ENCODE data around the gene USP16. TPM values are rescaled to one million over a fixed set of nuclear protein-coding genes. Genes with fewer than 3 reads are reported as not detected.
A peak's percentile ranks its signal among the peaks of the same experiment; 100 is the strongest.

USP16 gene
- total RNA-seq, 1 donor from 2014 or later, result 33.4 TPM

DNA sequence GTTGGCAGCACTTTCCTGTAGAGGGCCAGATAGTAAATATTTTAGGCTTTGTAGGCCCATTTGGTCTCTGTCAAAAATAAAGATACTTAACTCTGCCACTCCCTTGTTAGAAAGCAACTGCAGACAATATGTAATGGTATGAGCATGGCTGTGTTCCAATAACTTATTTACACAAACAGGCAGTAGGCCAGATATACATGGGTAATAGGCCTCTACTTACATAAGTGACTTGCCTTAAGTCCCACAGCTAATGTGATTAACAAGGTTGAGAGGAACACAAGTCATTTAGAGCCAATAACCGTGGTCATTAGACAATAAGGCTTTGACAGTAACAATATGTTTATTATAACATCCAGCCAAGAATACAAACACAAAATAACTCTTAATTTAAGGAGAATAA lies 31.5 kb downstream of the USP16 start:
- peak in 1 of 2 donors; percentile 40 for ATAC-seq
- no peak for DNase-seq
- H3K27ac ChIP-seq, result no peak overlapping the region

GRCh38 chr21:29056538-29057050 lies 32.1 kb downstream of the USP16 start:
- H3K4me1 ChIP-seq, result no peaks in the 10 kb centered on the region
- H3K4me3 ChIP-seq, result no peak overlapping the region
- ATAC-seq, result no peak
- peaks cover 100% of the 10 kb centered on the region for H3K36me3 ChIP-seq
- TF ChIP-seq CTCF (IDR thresholded peaks at IDR 0.05), result no peak
- H3K27me3 ChIP-seq (ENCODE audit: low read depth), result no peaks in the 10 kb centered on the region
- intact Hi-C loops (cut with DNase I), result no loop called here
- no peak for DNase-seq
- no peaks in the 10 kb centered on the region for H3K9me3 ChIP-seq
- H3K27ac ChIP-seq, result no peak overlapping the region

More for the DNA sequence above, 31.5 kb downstream of the USP16 start:
- no peak overlapping the region for H3K4me3 ChIP-seq
- no peak for TF ChIP-seq CTCF (IDR thresholded peaks at IDR 0.05)
- H3K9me3 ChIP-seq, result no peaks in the 10 kb centered on the region
- intact Hi-C loops (cut with DNase I), result no loop called here
- H3K36me3 ChIP-seq, result peaks cover 100% of the 10 kb centered on the region
- H3K4me1 ChIP-seq, result no peaks in the 10 kb centered on the region
- no peaks in the 10 kb centered on the region for H3K27me3 ChIP-seq (ENCODE audit: low read depth)

GRCh38 chr21:29064850-29065481 lies 40.5 kb downstream of the USP16 start:
- intact Hi-C loops (cut with DNase I), result no loop called here
- no peak for TF ChIP-seq CTCF (IDR thresholded peaks at IDR 0.05)
- Histone ChIP-seq H3K4me3 (no peak overlapping the region), H3K27ac (no peak overlapping the region), H3K36me3 (peaks cover 100% of the 10 kb centered on the region), H3K4me1 (no peaks in the 10 kb centered on the region), H3K9me3 (no peaks in the 10 kb centered on the region), H3K27me3 (ENCODE audit: low read depth) (no peaks in the 10 kb centered on the region)
- ATAC-seq, result peak; percentile 32 to 39
- no peak for DNase-seq

- ATAC-seq, result no peak
Observed at GRCh38 chr21:29072873-29073221, 48.4 kb downstream of the USP16 start.

DNA sequence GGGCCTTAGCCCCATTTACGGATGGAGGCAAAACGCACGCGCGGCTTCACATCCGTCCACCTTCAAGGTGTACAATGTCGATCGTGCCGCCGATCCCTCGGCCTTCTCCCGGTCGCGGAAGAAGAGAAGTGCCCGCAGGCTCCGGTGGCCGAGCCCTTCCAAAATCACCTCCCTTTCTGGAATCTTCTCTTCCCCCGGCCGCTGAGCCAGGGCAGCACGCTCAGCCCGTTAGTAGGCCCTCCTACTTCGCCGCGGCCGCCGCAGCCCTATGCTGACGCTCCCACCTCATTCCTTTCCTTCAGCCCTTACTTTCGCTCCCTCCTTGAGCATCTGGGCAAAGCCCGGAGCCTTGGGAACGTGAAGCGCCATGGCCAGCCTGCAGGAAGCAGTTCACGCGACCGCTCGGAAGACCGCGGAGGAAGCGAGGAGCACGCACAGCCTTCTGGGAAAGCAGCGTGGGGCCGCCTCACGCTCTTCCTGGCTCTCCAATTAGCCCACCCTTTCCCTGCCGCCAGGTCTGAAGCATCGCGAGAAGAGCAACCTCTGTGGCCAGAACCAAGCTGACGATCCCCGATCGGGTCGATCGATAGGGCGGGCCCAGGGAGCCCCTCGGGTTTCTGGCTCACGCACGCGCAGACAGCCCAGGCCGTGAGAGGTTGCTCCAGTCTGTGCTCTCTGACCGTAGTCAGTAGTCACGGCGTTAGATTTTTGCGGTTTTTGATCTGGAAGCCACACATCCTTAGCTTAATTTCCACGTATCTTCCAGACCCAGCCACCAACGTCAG lies 48.9 kb downstream of the USP16 start, which contains the start of gene CCT8:
CCT8 (minus strand) TSS at position 427 of the 785 bp plus-strand sequence; CDS start at position 369, 58 bp downstream.
- intact Hi-C loops (cut with DNase I), result no loop called here
- peaks cover 29% of the 10 kb centered on the region for H3K4me1 ChIP-seq
- peak; percentile 98 for ATAC-seq

More at GRCh38 chr21:29072873-29073221, 48.4 kb downstream of the USP16 start:
- intact Hi-C loops (cut with DNase I), result no loop called here
- TF ChIP-seq CTCF (IDR thresholded peaks at IDR 0.05), result no peak
- Histone ChIP-seq H3K4me3 (peak overlapping the region; percentile 93), H3K36me3 (peaks cover 28% of the 10 kb centered on the region), H3K4me1 (peaks cover 29% of the 10 kb centered on the region), H3K27me3 (ENCODE audit: low read depth) (no peaks in the 10 kb centered on the region), H3K27ac (peak overlapping the region; percentile 89), H3K9me3 (no peaks in the 10 kb centered on the region)
- no peak for DNase-seq

More for the DNA sequence above, 48.9 kb downstream of the USP16 start, which contains the start of gene CCT8:
- Histone ChIP-seq H3K27me3 (ENCODE audit: low read depth) (no peaks in the 10 kb centered on the region), H3K4me3 (peak within 1 kb of the TSS; percentile 93), H3K27ac (peak within 1 kb of the TSS; percentile 89), H3K36me3 (peaks cover 22% of the 10 kb centered on the region), H3K9me3 (no peaks in the 10 kb centered on the region)
- TF ChIP-seq CTCF (IDR thresholded peaks at IDR 0.05), result no peak
- DNase-seq, result peak; percentile 99
